ENCODE data around the gene ILF3. TPM values are rescaled to one million over a fixed set of nuclear protein-coding genes. Genes with fewer than 3 reads are reported as not detected.

ILF3 gene
- total RNA-seq, 6 experiments from 2014 or later = 227 to 298 (median 277) TPM

DNA sequence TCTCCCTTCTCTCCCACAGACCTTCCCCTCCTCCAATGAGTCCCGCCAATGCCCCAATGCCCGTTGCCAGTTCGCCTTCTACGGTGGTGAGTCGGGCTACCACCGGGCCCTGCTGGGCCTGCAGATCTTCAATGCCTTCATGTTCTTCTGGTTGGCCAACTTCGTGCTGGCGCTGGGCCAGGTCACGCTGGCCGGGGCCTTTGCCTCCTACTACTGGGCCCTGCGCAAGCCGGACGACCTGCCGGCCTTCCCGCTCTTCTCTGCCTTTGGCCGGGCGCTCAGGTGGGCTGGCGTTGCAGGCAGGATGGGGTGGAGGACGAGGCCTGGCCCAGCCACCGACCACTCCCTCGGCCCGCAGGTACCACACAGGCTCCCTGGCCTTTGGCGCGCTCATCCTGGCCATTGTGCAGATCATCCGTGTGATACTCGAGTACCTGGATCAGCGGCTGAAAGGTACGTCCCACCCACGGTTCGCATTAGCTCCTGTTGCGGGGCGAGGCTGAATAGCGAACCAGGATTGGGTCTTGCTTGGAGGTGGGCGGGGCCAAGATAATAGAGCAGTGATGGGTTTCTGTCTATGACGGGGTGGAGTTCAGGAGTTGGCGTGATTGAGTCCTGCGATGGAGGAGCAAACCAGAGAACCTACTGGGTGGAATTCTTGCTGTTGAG is 17.7 kb upstream of the ILF3 start:
- no peak overlapping the region for H3K27ac Mint-ChIP-seq
- TF ChIP-seq, protein P1, sequence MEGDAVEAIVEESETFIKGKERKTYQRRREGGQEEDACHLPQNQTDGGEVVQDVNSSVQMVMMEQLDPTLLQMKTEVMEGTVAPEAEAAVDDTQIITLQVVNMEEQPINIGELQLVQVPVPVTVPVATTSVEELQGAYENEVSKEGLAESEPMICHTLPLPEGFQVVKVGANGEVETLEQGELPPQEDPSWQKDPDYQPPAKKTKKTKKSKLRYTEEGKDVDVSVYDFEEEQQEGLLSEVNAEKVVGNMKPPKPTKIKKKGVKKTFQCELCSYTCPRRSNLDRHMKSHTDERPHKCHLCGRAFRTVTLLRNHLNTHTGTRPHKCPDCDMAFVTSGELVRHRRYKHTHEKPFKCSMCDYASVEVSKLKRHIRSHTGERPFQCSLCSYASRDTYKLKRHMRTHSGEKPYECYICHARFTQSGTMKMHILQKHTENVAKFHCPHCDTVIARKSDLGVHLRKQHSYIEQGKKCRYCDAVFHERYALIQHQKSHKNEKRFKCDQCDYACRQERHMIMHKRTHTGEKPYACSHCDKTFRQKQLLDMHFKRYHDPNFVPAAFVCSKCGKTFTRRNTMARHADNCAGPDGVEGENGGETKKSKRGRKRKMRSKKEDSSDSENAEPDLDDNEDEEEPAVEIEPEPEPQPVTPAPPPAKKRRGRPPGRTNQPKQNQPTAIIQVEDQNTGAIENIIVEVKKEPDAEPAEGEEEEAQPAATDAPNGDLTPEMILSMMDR (IDR thresholded peaks at IDR 0.05) = no peak
- no peaks in the 10 kb centered on the region for H3K4me1 Mint-ChIP-seq (ENCODE audit: low read depth)
- peaks cover 2% of the 10 kb centered on the region for H3K27me3 Mint-ChIP-seq (ENCODE audit: insufficient read depth)
- H3K36me3 Mint-ChIP-seq (ENCODE audit: low read depth) = peaks cover 35% of the 10 kb centered on the region
- H3K4me3 Mint-ChIP-seq = no peak overlapping the region
- DNase-seq = no peak
- H3K9me3 Mint-ChIP-seq = no peaks in the 10 kb centered on the region

DNA sequence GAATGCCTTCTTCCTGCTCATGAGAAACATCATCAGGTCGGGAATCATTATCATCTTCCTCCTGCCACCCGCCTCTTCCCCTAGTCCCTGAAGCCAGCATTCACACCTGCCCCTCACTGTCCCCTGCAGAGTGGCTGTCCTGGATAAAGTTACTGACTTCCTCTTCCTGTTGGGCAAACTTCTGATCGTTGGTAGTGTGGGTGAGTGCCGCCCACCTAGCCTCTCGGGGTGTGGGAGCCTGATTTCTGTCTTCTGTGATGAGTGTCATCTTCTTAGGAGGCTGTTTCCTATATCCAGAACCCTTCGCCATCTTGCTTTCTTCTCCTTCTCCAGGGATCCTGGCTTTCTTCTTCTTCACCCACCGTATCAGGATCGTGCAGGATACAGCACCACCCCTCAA is 16.3 kb upstream of the ILF3 start:
- peaks cover 32% of the 10 kb centered on the region for H3K36me3 Mint-ChIP-seq (ENCODE audit: low read depth)
- peaks cover 5% of the 10 kb centered on the region for H3K27me3 Mint-ChIP-seq (ENCODE audit: insufficient read depth)
- no peaks in the 10 kb centered on the region for H3K4me1 Mint-ChIP-seq (ENCODE audit: low read depth)
- TF ChIP-seq, protein P1 (IDR thresholded peaks at IDR 0.05) = no peak
- H3K9me3 Mint-ChIP-seq = no peaks in the 10 kb centered on the region
- no peak for DNase-seq
- no peak overlapping the region for H3K4me3 Mint-ChIP-seq
- H3K27ac Mint-ChIP-seq = no peak overlapping the region

DNA sequence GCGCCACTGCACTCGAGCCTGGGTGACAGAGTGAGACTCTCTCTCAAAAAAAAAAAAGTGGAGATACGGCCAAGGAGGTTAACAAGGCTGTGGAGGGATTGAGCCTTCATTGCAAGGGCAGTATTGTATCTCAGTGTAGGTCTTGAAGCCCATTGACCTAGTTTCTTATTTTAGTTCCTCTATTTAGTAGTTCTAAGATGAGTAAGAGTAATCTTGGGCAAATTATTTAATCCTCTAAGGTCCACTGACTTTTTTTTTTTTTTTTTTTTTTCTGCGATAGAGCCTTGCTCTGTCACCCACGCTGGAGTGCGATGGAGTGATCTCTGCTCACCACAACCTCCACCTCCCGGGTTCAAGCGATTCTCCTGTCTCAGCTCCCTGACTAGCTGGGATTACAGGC is 14.3 kb upstream of the ILF3 start:
- Mint-ChIP-seq H3K27ac (no peak overlapping the region), H3K36me3 (ENCODE audit: low read depth) (peaks cover 30% of the 10 kb centered on the region), H3K4me1 (ENCODE audit: low read depth) (peaks cover 16% of the 10 kb centered on the region; the same call in 1 of the 2 replicates), H3K9me3 (no peaks in the 10 kb centered on the region), H3K4me3 (peak overlapping the region; percentile 20; the same call in 1 of the 2 replicates), H3K27me3 (ENCODE audit: insufficient read depth) (peaks cover 5% of the 10 kb centered on the region)
- DNase-seq = no peak
- TF ChIP-seq, protein P1 (IDR thresholded peaks at IDR 0.05) = no peak

DNA sequence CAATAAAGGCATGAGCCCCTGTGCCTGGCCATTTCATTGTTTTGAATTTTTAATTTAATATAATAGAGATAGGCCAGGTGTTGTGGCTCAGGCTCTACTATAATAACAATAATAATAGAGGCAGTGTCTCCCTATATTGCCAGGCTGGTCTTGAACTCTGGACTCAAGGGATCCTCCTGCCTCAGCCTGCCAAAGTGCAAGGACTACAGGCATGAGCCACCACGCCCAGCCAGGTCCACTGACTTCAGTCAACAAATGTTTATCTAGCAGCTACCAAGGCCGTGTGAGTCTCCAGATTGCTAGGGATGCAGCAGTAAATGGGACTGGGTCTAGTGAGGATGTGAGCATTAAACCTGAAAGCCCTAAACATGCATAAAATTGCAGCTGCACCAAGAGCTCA is 13.8 kb upstream of the ILF3 start:
- H3K36me3 Mint-ChIP-seq (ENCODE audit: low read depth) = peaks cover 25% of the 10 kb centered on the region
- no peaks in the 10 kb centered on the region for H3K9me3 Mint-ChIP-seq
- TF ChIP-seq, protein P1 (IDR thresholded peaks at IDR 0.05) = no peak
- H3K4me3 Mint-ChIP-seq = no peak overlapping the region
- H3K27ac Mint-ChIP-seq = no peak overlapping the region
- DNase-seq = no peak
- peaks cover 16% of the 10 kb centered on the region; the same call in 1 of the 2 replicates for H3K4me1 Mint-ChIP-seq (ENCODE audit: low read depth)
- H3K27me3 Mint-ChIP-seq (ENCODE audit: insufficient read depth) = peaks cover 6% of the 10 kb centered on the region

DNA sequence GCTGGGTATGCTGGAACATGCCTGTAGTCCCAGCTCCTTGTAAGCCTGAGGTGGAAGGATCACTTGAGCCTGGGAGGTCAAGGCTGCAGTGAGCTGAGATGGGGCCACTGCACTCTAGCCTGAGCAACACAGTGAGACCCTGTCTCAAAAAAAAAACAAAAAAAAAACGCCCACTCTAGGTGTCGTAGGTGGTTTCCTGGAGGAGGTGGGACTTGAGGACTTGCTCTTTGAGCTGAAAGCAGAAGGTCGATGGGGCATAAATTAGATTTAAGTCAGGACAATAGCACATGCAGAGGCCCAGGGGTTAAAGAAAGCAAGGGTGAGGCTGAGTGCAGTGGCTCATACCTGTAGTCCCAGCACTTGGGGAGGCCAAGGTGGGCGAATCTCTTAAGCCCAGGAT is 12.9 kb upstream of the ILF3 start:
- TF ChIP-seq, protein P1 (IDR thresholded peaks at IDR 0.05) = no peak
- Mint-ChIP-seq H3K27me3 (ENCODE audit: insufficient read depth) (peaks cover 6% of the 10 kb centered on the region), H3K9me3 (no peaks in the 10 kb centered on the region), H3K4me1 (ENCODE audit: low read depth) (peaks cover 16% of the 10 kb centered on the region; the same call in 1 of the 2 replicates), H3K36me3 (ENCODE audit: low read depth) (peaks cover 19% of the 10 kb centered on the region), H3K4me3 (no peak overlapping the region), H3K27ac (no peak overlapping the region)
- DNase-seq = no peak

All from HFFc6 (cell line).